Lower leg skin (tissue), 4 donors: Measurements from ENCODE around the gene ZNF451. TPM values are rescaled to one million over a fixed set of nuclear protein-coding genes. Genes with fewer than 3 reads are reported as not detected.

Experiments
- DNase-seq, 2 donors: peaks; one replicate each; pipeline ENCODE4 v3.0.0-alpha.2; 2019; ENCODE audit warnings: low spot score in 2 of 2
- H3K4me3 ChIP-seq: fragments of 200-600 bp; sonication (generic); 2 replicates; pipeline ENCODE4 v1.5.1; 2017; ENCODE audit warnings: mild to moderate bottlenecking, low read depth; ENCODE audit not compliant: poor library complexity, severe bottlenecking
- CTCF ChIP-seq, 3 donors: fragments of 450-650 bp; IDR thresholded peaks; one replicate each; pipeline ENCODE4 v1.5.1; 2016; ENCODE audit warnings: antibody characterized with exemption in 3 of 3, mild to moderate bottlenecking in 3 of 3, moderate library complexity in 2 of 3
- POLR2A ChIP-seq, 2 donors: fragments of 450-650 bp; IDR thresholded peaks; one replicate each; pipeline ENCODE4 v1.6.1; 2016 to 2017; ENCODE audit warnings: antibody characterized with exemption in 2 of 2, mild to moderate bottlenecking in 1 of 2, moderate library complexity in 1 of 2
- WGBS, 2 donors: methylation state at CpG; one replicate each; pipeline ENCODE4 v1.1.5; 2018; 5-methylcytosine and 5-hydroxymethylcytosine counted together
- intact Hi-C: fragments of 100-400 bp; cut with DNase I; formaldehyde crosslinking; loops from one replicate; pipeline ENCODE4 v1.15.0; 2023; ENCODE audit warnings: low total_unique reads
- total RNA-seq, 4 donors: library from RNA; depleted of rRNA; stranded (reverse); fragments of >200 nt; gene quantifications; one replicate each; pipeline ENCODE4 v1.1.0, GENCODE V29; 2016

Gene ZNF451
- total RNA-seq, 4 donors from 2014 or later, result 36.8 to 68.9 (median 49.7) TPM

GRCh38 chr6:57193177-57193576, 103.2 kb downstream of the ZNF451 start:
- intact Hi-C loops, result loop anchor here (10.0 kb wide), 1 partner anchor 122 kb away; the partner anchor contains the start of gene PRIM2
- DNase-seq, result no peak
- no peak for TF ChIP-seq POLR2A (IDR thresholded peaks at IDR 0.05)
- no peak for TF ChIP-seq CTCF (IDR thresholded peaks at IDR 0.05)
- H3K4me3 ChIP-seq, result no peak overlapping the region

- H3K4me3 ChIP-seq, result no peak overlapping the region
- WGBS, 2 donors, result 83 to 88% methylated on average over 2 of the region's 2 CpGs
- TF ChIP-seq CTCF (IDR thresholded peaks at IDR 0.05) (no peak), POLR2A (IDR thresholded peaks at IDR 0.05) (no peak)
- no peak for DNase-seq
- intact Hi-C loops, result loop anchor here (10.0 kb wide), 1 partner anchor 119 kb away; the partner anchor contains the start of gene PRIM2
Observed at GRCh38 chr6:57195457-57195856, 105.5 kb downstream of the ZNF451 start.

- intact Hi-C loops, result loop anchor here (10.0 kb wide), 1 partner anchor 116 kb away; the partner anchor contains the start of gene PRIM2
- TF ChIP-seq CTCF (IDR thresholded peaks at IDR 0.05), result no peak
- no peak for TF ChIP-seq POLR2A (IDR thresholded peaks at IDR 0.05)
- DNase-seq, result no peak
- no peak overlapping the region for H3K4me3 ChIP-seq
- 73% methylated on average over 6 of the region's 6 CpGs for WGBS, 2 donors
Observed at GRCh38 chr6:57198926-57199636, 109.1 kb downstream of the ZNF451 start.

- H3K4me3 ChIP-seq, result no peak overlapping the region
- DNase-seq, result no peak
- intact Hi-C loops, result no loop called here
- no peak for TF ChIP-seq CTCF (IDR thresholded peaks at IDR 0.05)
- TF ChIP-seq POLR2A (IDR thresholded peaks at IDR 0.05), result no peak
- 83 to 84% methylated on average over 1 of the region's 1 CpG for WGBS, 2 donors
Observed at GRCh38 chr6:57201718-57202117, 111.7 kb downstream of the ZNF451 start.

GRCh38 chr6:57205550-57206328, 115.8 kb downstream of the ZNF451 start:
- TF ChIP-seq CTCF (IDR thresholded peaks at IDR 0.05), result no peak

More at GRCh38 chr6:57205550-57206328, 115.8 kb downstream of the ZNF451 start:
- no peak for DNase-seq
- H3K4me3 ChIP-seq, result no peak overlapping the region
- WGBS, 2 donors, result 87 to 88% methylated on average over 7 of the region's 7 CpGs
- intact Hi-C loops, result no loop called here
